Stimulated activated CD8-positive, alpha-beta memory T cell treated with anti-CD3 and anti-CD28 coated beads, Interleukin-7, amount 100 ng/mL, for 48 hours (primary cell): ENCODE measurements around the gene SYT6.

ENCODE experiments used
- DNase-seq, 2 donors: peaks; one replicate each; pipeline ENCODE4 v3.0.0-alpha.2; 2020; ENCODE audit warnings: low read depth in 1 of 2; ENCODE audit errors: extremely low read depth in 1 of 2

The SYT6 gene

GRCh38 chr1:114122941-114123618, 30.6 kb downstream of the SYT6 start:
- no peak for DNase-seq

- DNase-seq: no peak
Measured at GRCh38 chr1:114118351-114118990, 35.2 kb downstream of the SYT6 start.

- DNase-seq: no peak
Measured at GRCh38 chr1:114117654-114118053, 36.0 kb downstream of the SYT6 start.

GRCh38 chr1:114116086-114116485, 37.6 kb downstream of the SYT6 start:
- DNase-seq: no peak

GRCh38 chr1:114114185-114115094, 39.2 kb downstream of the SYT6 start:
- DNase-seq: no peak

- DNase-seq: no peak
Measured at GRCh38 chr1:114113411-114114184, 40.1 kb downstream of the SYT6 start.

- no peak for DNase-seq
Measured at GRCh38 chr1:114112775-114113174, 40.9 kb downstream of the SYT6 start.

GRCh38 chr1:114111731-114112641, 41.7 kb downstream of the SYT6 start:
- no peak for DNase-seq

GRCh38 chr1:114109981-114110380, 43.7 kb downstream of the SYT6 start:
- no peak for DNase-seq

- DNase-seq: no peak
Measured at GRCh38 chr1:114108751-114109255, 44.9 kb downstream of the SYT6 start.

GRCh38 chr1:114107474-114108435, 45.9 kb downstream of the SYT6 start:
- DNase-seq: no peak

- DNase-seq: no peak
Measured at GRCh38 chr1:114105421-114105979, 48.2 kb downstream of the SYT6 start.

- DNase-seq: no peak
Measured at GRCh38 chr1:114104949-114105348, 48.7 kb downstream of the SYT6 start.

GRCh38 chr1:114103992-114104391, 49.7 kb downstream of the SYT6 start:
- no peak for DNase-seq

- DNase-seq: no peak
Measured at GRCh38 chr1:114102136-114102535, 51.5 kb downstream of the SYT6 start.

GRCh38 chr1:114100148-114100547, 53.5 kb downstream of the SYT6 start:
- DNase-seq: no peak

GRCh38 chr1:114099268-114099667, 54.4 kb downstream of the SYT6 start:
- DNase-seq: no peak

- no peak for DNase-seq
Measured at GRCh38 chr1:114097109-114097508, 56.6 kb downstream of the SYT6 start.
